IMR-90 (cell line): ENCODE data around the gene PODXL. TPM values are rescaled to one million over a fixed set of nuclear protein-coding genes. Genes with fewer than 3 reads are reported as not detected.

ENCODE experiments used
- ATAC-seq: fragments of 200-7000 bp; cut with Tn5 transposase; 2 replicates; pipeline ENCODE4 v1.9.1; 2020; ENCODE audit warnings: low read depth, mild to moderate bottlenecking, moderate library complexity
- BruUV-seq: library from RNA; stranded (reverse); fragments of 400-500 nt; replicated peaks from 2 replicates; lab custom pipeline; 2021; lab: Mats Ljungman, UMichigan
- CTCF ChIA-PET: fragments of 300-600 bp; formaldehyde crosslinking; extraction: SDS; loops from one replicate; lab custom pipeline; 2021; ENCODE audit warnings: antibody characterized with exemption; lab: Yijun Ruan, JAX
- POLR2A ChIA-PET: fragments of 300-600 bp; sonication (Branson Sonifier 250); formaldehyde crosslinking; loops from one replicate; lab custom pipeline; 2022; ENCODE audit warnings: antibody characterized with exemption; ENCODE audit not compliant: unreplicated experiment; lab: Charles Lee
- DNase-seq: peaks from one replicate; pipeline ENCODE4 v3.0.0; 2013
- H2AFZ ChIP-seq: replicated peaks from 2 replicates; pipeline ENCODE3; 2013; ENCODE audit warnings: low read length, mild to moderate bottlenecking; ENCODE audit not compliant: poor library complexity
- H2AK5ac ChIP-seq: 2 replicates; pipeline ENCODE4 v1.6.1; 2013; ENCODE audit warnings: low read depth, low read length, inconsistent platforms
- H2AK9ac ChIP-seq: replicated peaks from 2 replicates; pipeline ENCODE3; 2013; ENCODE audit warnings: mild to moderate bottlenecking, low read depth, low read length, moderate library complexity; ENCODE audit not compliant: poor library complexity
- H2BK120ac ChIP-seq: 2 replicates; pipeline ENCODE4 v1.6.1; 2013; ENCODE audit warnings: low read depth, low read length, inconsistent platforms
- H2BK15ac ChIP-seq: 3 replicates; pipeline ENCODE4 v1.6.1; 2013; ENCODE audit warnings: low read depth, low read length, inconsistent platforms
- H2BK20ac ChIP-seq: 2 replicates; pipeline ENCODE4 v1.6.1; 2013; ENCODE audit warnings: low read depth, mild to moderate bottlenecking, inconsistent platforms, low read length, moderate library complexity
- H2BK5ac ChIP-seq: 2 replicates; pipeline ENCODE4 v1.6.1; 2013; ENCODE audit warnings: mild to moderate bottlenecking, low read depth, low read length, inconsistent platforms; ENCODE audit not compliant: poor library complexity, severe bottlenecking
- H3K14ac ChIP-seq: replicated peaks from 2 replicates; pipeline ENCODE4 v1.6.1; 2013; ENCODE audit warnings: low read depth, low read length, inconsistent platforms
- H3K18ac ChIP-seq: 2 replicates; pipeline ENCODE4 v1.6.1; 2013; ENCODE audit warnings: low read depth, low read length, control low read depth
- H3K23ac ChIP-seq: 2 replicates; pipeline ENCODE4 v1.6.1; 2013; ENCODE audit warnings: low read depth, low read length, inconsistent platforms
- H3K27ac ChIP-seq: 2 replicates; pipeline ENCODE4 v1.5.1; 2013; ENCODE audit warnings: mild to moderate bottlenecking, control low read depth, low read length; ENCODE audit not compliant: insufficient read depth
- H3K27me3 ChIP-seq: 2 replicates; pipeline ENCODE4 v1.6.1; 2013; ENCODE audit warnings: low read length; ENCODE audit not compliant: control insufficient read depth, insufficient read depth
- H3K36me3 ChIP-seq: 2 replicates; pipeline ENCODE4 v1.6.1; 2013; ENCODE audit warnings: low read length, mixed read lengths; ENCODE audit not compliant: control insufficient read depth, insufficient read depth
- H3K4ac ChIP-seq: 2 replicates; pipeline ENCODE4 v1.6.1; 2013; ENCODE audit warnings: low read depth, low read length, inconsistent platforms
- H3K4me1 ChIP-seq: 2 replicates; pipeline ENCODE4 v1.6.1; 2013; ENCODE audit warnings: low read length, mixed read lengths; ENCODE audit not compliant: control insufficient read depth, insufficient read depth
- H3K4me2 ChIP-seq: 2 replicates; pipeline ENCODE4 v1.6.1; 2013; ENCODE audit warnings: low read depth, mild to moderate bottlenecking, control low read depth, low read length, moderate library complexity
- H3K4me3 ChIP-seq: 2 replicates; pipeline ENCODE4 v1.5.1; 2013; ENCODE audit warnings: low read depth, mild to moderate bottlenecking, control low read depth, low read length, moderate library complexity; ENCODE audit not compliant: insufficient read depth
- H3K56ac ChIP-seq: 2 replicates; pipeline ENCODE4 v1.6.1; 2013; ENCODE audit warnings: low read length, inconsistent platforms; ENCODE audit not compliant: insufficient read depth; ENCODE audit errors: extremely low read depth
- H3K79me1 ChIP-seq, 2 experiments: 2 replicates each; pipeline ENCODE4 v1.6.1; 2013; ENCODE audit warnings: low read length in 2 of 2, inconsistent platforms in 1 of 2, low read depth in 1 of 2
- H3K9ac ChIP-seq: 2 replicates; pipeline ENCODE4 v1.6.1; 2013; ENCODE audit warnings: low read depth, low read length, control low read depth
- H3K9me1 ChIP-seq: 2 replicates; pipeline ENCODE4 v1.6.1; 2013; ENCODE audit warnings: low read length, inconsistent platforms; ENCODE audit not compliant: insufficient read depth
- H3K9me3 ChIP-seq: 2 replicates; pipeline ENCODE4 v1.6.1; 2013; ENCODE audit warnings: low read length; ENCODE audit not compliant: control insufficient read depth, insufficient read depth
- H4K20me1 ChIP-seq: 2 replicates; pipeline ENCODE4 v1.6.1; 2013; ENCODE audit warnings: low read length, inconsistent platforms; ENCODE audit not compliant: insufficient read depth
- H4K5ac ChIP-seq: 2 replicates; pipeline ENCODE4 v1.6.1; 2013; ENCODE audit warnings: mild to moderate bottlenecking, low read depth, low read length, control low read depth
- H4K8ac ChIP-seq, 2 experiments: 2 replicates each; pipeline ENCODE4 v1.6.1; 2013; ENCODE audit warnings: low read depth in 2 of 2, low read length in 2 of 2, control low read depth in 1 of 2, inconsistent platforms in 1 of 2
- H4K91ac ChIP-seq: 2 replicates; pipeline ENCODE4 v1.6.1; 2013; ENCODE audit warnings: low read depth, low read length, inconsistent platforms; ENCODE audit not compliant: insufficient read depth
- BHLHE40 ChIP-seq: fragments of 150-350 bp; IDR thresholded peaks from 2 replicates; pipeline ENCODE4 v1.6.1; 2016; ENCODE audit warnings: mild to moderate bottlenecking, low read depth, low read length
- CEBPB ChIP-seq: IDR thresholded peaks from 2 replicates; pipeline ENCODE4 v1.6.1; 2012; ENCODE audit warnings: low read depth, low read length, improper control_type of control experiment
- CHD1 ChIP-seq: IDR thresholded peaks from 2 replicates; pipeline ENCODE4 v1.6.1; 2012; ENCODE audit warnings: low read depth, low read length, improper control_type of control experiment
- ELK1 ChIP-seq: fragments of 150-350 bp; IDR thresholded peaks from 2 replicates; pipeline ENCODE4 v1.6.1; 2016; ENCODE audit warnings: low read depth, mild to moderate bottlenecking, low read length, moderate library complexity, borderline replicate concordance
- FOS ChIP-seq: fragments of 150-350 bp; IDR thresholded peaks from 2 replicates; pipeline ENCODE4 v1.6.1; 2016; ENCODE audit warnings: low read depth, low read length
- MAFK ChIP-seq: IDR thresholded peaks from 2 replicates; pipeline ENCODE4 v1.6.1; 2012; ENCODE audit warnings: low read depth, low read length, improper control_type of control experiment
- MAZ ChIP-seq: IDR thresholded peaks from 2 replicates; pipeline ENCODE4 v1.6.1; 2012; ENCODE audit warnings: low read depth, mild to moderate bottlenecking, low read length, improper control_type of control experiment, moderate library complexity, borderline replicate concordance
- MXI1 ChIP-seq: IDR thresholded peaks from 2 replicates; pipeline ENCODE4 v1.6.1; 2012; ENCODE audit warnings: low read depth, mild to moderate bottlenecking, low read length, moderate library complexity, borderline replicate concordance
- NFE2L2 ChIP-seq: fragments of 150-350 bp; IDR thresholded peaks from 2 replicates; pipeline ENCODE4 v1.6.1; 2016; ENCODE audit warnings: low read depth, mild to moderate bottlenecking, low read length
- POLR2A ChIP-seq: IDR thresholded peaks from 2 replicates; pipeline ENCODE4 v1.6.1; 2012; ENCODE audit warnings: mild to moderate bottlenecking, low read depth, low read length
- RAD21 ChIP-seq: IDR thresholded peaks from 2 replicates; pipeline ENCODE4 v1.6.1; 2012; ENCODE audit warnings: low read length, improper control_type of control experiment
- RCOR1 ChIP-seq: IDR thresholded peaks from 2 replicates; pipeline ENCODE4 v1.6.1; 2012; ENCODE audit warnings: mild to moderate bottlenecking, low read length, improper control_type of control experiment; ENCODE audit not compliant: insufficient replicate concordance
- RFX5 ChIP-seq: IDR thresholded peaks from 2 replicates; pipeline ENCODE4 v1.8.0; 2012; ENCODE audit warnings: low read depth, mild to moderate bottlenecking, low read length, moderate library complexity
- SMC3 ChIP-seq: fragments of 150-350 bp; IDR thresholded peaks from 2 replicates; pipeline ENCODE4 v1.6.1; 2016; ENCODE audit warnings: low read depth, mild to moderate bottlenecking, antibody characterized with exemption, low read length, moderate library complexity
- USF2 ChIP-seq: fragments of 150-350 bp; IDR thresholded peaks from 2 replicates; pipeline ENCODE4 v1.6.1; 2017; ENCODE audit warnings: mild to moderate bottlenecking, antibody characterized with exemption, low read length, low read depth
- WGBS, 2 experiments: methylation state at CpG; one replicate each; pipeline versions ENCODE4 v1.1.5 to v1.1.7; 2013; ENCODE audit warnings: missing lambda C conversion rate in 2 of 2; ENCODE audit not compliant: insufficient read length in 1 of 2; ENCODE audit errors: extremely low coverage in 2 of 2; 5-methylcytosine and 5-hydroxymethylcytosine counted together
- dilution Hi-C: fragments of 300-500 bp; cut with HindIII; formaldehyde crosslinking; loops from one replicate; pipeline ENCODE4 v1.14.3; 2018; ENCODE audit warnings: low sequenced_read_pairs; ENCODE audit not compliant: unreplicated experiment
- in situ Hi-C: fragments of 300-500 bp; cut with MboI; formaldehyde crosslinking; loops from 3 replicates; pipeline ENCODE4 v1.14.3; 2019; ENCODE audit warnings: low sequenced_read_pairs, inconsistent platforms, mixed read lengths
- intact Hi-C: fragments of 100-400 bp; cut with micrococcal nuclease; formaldehyde crosslinking; loops from 2 replicates; pipeline ENCODE4 v1.10.0; 2022
- polyA plus RNA-seq, 3 experiments: library from polyadenylated mRNA; depleted of rRNA; stranded (reverse); fragments of >200 nt; gene quantifications; 2 replicates each; pipeline ENCODE4 v1.2.3, GENCODE V29; 2012; ENCODE audit warnings: low replicate concordance in 1 of 3
- total RNA-seq: library from RNA; depleted of rRNA; stranded (reverse); fragments of >200 nt; gene quantifications from 2 replicates; pipeline ENCODE4 v1.2.3, GENCODE V29; 2012
- TF ChIP-seq, protein P1 (sequence below): conservative IDR thresholded peaks from 2 replicates; pipeline ENCODE4 v1.5.1; 2012; ENCODE audit warnings: mild to moderate bottlenecking, low read depth, low read length, improper control_type of control experiment

PODXL gene
- total and polyA plus RNA-seq, 2 of the 4 experiments (the other 2 are of a cell fraction) = 1.3 to 3.8 TPM

- no CpG with 5 or more reads among the region's 4 CpGs for WGBS, 2 experiments
- in situ Hi-C loops (no loop called here), intact Hi-C loops (no loop called here), dilution Hi-C loops (no loop called here)
- Histone ChIP-seq H3K79me1 (no peaks in the 10 kb centered on the region), H3K9me1 (0 out of 2 replicates have a peak, but pooled peaks cover 4% of the 10 kb centered on the region), H3K4me2 (no peak overlapping the region), H2BK15ac (no peak overlapping the region), H4K91ac (no peak overlapping the region), H3K4ac (no peak overlapping the region), H3K9ac (no peak overlapping the region), H3K27me3 (no peaks in the 10 kb centered on the region; the same call in 1 of the 2 replicates), H2BK5ac (no peak overlapping the region), H3K56ac (no peak overlapping the region), H2AFZ (no peak overlapping the region), H2BK120ac (no peak overlapping the region), H4K5ac (no peak overlapping the region), H4K8ac (no peak overlapping the region), H3K36me3 (no peaks in the 10 kb centered on the region), H2AK9ac (no peak overlapping the region), H3K9me3 (no peaks in the 10 kb centered on the region), H3K18ac (no peak overlapping the region), H3K14ac (no peak overlapping the region), H3K4me1 (peaks cover 3% of the 10 kb centered on the region; the same call in 1 of the 2 replicates), H2AK5ac (no peak overlapping the region), H3K4me3 (no peak overlapping the region), H2BK20ac (no peak overlapping the region), H4K20me1 (no peaks in the 10 kb centered on the region), H3K27ac (no peak overlapping the region), H3K23ac (no peak overlapping the region)
- ChIA-PET CTCF (no interaction called here), POLR2A (no interaction called here)
- TF ChIP-seq RCOR1 = no peak
- TF ChIP-seq POLR2A = no peak
- no peak for TF ChIP-seq CHD1
- TF ChIP-seq FOS = no peak
- no peak for TF ChIP-seq MXI1
- TF ChIP-seq BHLHE40 = no peak
- TF ChIP-seq CEBPB = no peak
- no peak for TF ChIP-seq RAD21
- TF ChIP-seq, protein P1, sequence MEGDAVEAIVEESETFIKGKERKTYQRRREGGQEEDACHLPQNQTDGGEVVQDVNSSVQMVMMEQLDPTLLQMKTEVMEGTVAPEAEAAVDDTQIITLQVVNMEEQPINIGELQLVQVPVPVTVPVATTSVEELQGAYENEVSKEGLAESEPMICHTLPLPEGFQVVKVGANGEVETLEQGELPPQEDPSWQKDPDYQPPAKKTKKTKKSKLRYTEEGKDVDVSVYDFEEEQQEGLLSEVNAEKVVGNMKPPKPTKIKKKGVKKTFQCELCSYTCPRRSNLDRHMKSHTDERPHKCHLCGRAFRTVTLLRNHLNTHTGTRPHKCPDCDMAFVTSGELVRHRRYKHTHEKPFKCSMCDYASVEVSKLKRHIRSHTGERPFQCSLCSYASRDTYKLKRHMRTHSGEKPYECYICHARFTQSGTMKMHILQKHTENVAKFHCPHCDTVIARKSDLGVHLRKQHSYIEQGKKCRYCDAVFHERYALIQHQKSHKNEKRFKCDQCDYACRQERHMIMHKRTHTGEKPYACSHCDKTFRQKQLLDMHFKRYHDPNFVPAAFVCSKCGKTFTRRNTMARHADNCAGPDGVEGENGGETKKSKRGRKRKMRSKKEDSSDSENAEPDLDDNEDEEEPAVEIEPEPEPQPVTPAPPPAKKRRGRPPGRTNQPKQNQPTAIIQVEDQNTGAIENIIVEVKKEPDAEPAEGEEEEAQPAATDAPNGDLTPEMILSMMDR = no peak
- no peak for TF ChIP-seq SMC3
- TF ChIP-seq NFE2L2 = no peak
- no peak for TF ChIP-seq ELK1
- no peak for TF ChIP-seq MAZ
- TF ChIP-seq USF2 = no peak
- TF ChIP-seq MAFK = no peak
- no peak for TF ChIP-seq RFX5
- ATAC-seq (no peak), DNase-seq (no peak)
- no TSS peak for BruUV-seq
These were observed 39.3 kb upstream of the PODXL start for GRCh38 chr7:131595699-131596098.
